RWPE1 (cell line): Measurements from ENCODE around the gene ACP1.

Source experiments
- CTCF ChIA-PET: fragments of 350-600 bp; sonication (Branson Sonifier 250); formaldehyde crosslinking; extraction: SDS; loops from one replicate; lab custom pipeline; 2021; lab: Yijun Ruan, JAX
- POLR2A ChIA-PET: fragments of 400-600 bp; formaldehyde crosslinking; extraction: SDS; loops from one replicate; lab custom pipeline; 2020; ENCODE audit warnings: antibody characterized with exemption; ENCODE audit not compliant: low non-redundant PET; lab: Yijun Ruan, JAX
- DNase-seq: peaks from one replicate; pipeline ENCODE4 v3.0.0; 2012; ENCODE audit warnings: low spot score
- H3K27ac ChIP-seq: fragments of 450-650 bp; 2 replicates; pipeline ENCODE4 v1.5.1; 2017
- CTCF ChIP-seq: fragments of 450-650 bp; conservative IDR thresholded peaks from 2 replicates; pipeline ENCODE4 v1.5.1; 2017; ENCODE audit warnings: low read depth, mild to moderate bottlenecking

The ACP1 gene

GRCh38 chr2:290090-290722 lies 25.5 kb downstream of the ACP1 start:
- POLR2A ChIA-PET = no interaction called here
- H3K27ac ChIP-seq = no peak overlapping the region
- peak; percentile 52 for DNase-seq
- TF ChIP-seq CTCF = peak; percentile 78
- CTCF ChIA-PET = interaction anchor here (0.6 to 1.4 kb wide), 13 partner anchors 9 to 1386 kb away, joined by 3 to 10 read pairs (median 4); no protein-coding TSS in a partner anchor

GRCh38 chr2:295090-295489 lies 30.3 kb downstream of the ACP1 start:
- H3K27ac ChIP-seq = no peak overlapping the region
- TF ChIP-seq CTCF = no peak
- ChIA-PET CTCF (no interaction called here), POLR2A (no interaction called here)
- no peak for DNase-seq

- CTCF ChIA-PET = interaction anchor here (0.6 kb wide), 1 partner anchor 9 kb away, joined by 4 read pairs; no protein-coding TSS in a partner anchor
- no peak for DNase-seq
- POLR2A ChIA-PET = no interaction called here
- no peak for TF ChIP-seq CTCF
- no peak overlapping the region for H3K27ac ChIP-seq
These were observed 31.6 kb downstream of the ACP1 start for GRCh38 chr2:296354-296753.

GRCh38 chr2:305366-305765 lies 40.6 kb downstream of the ACP1 start:
- H3K27ac ChIP-seq = no peak overlapping the region
- no peak for DNase-seq
- POLR2A ChIA-PET = no interaction called here
- TF ChIP-seq CTCF = no peak
- CTCF ChIA-PET = no interaction called here

- TF ChIP-seq CTCF = no peak
- no peak overlapping the region for H3K27ac ChIP-seq
- ChIA-PET CTCF (interaction anchor here (0.8 to 1.0 kb wide), 2 partner anchors 20 to 328 kb away, joined by 4 read pairs; no protein-coding TSS in a partner anchor), POLR2A (no interaction called here)
- no peak for DNase-seq
These were observed 44.6 kb downstream of the ACP1 start for GRCh38 chr2:309148-309953.

GRCh38 chr2:309954-310510 lies 45.3 kb downstream of the ACP1 start:
- ChIA-PET POLR2A (no interaction called here), CTCF (interaction anchor here (0.8 to 1.0 kb wide), 2 partner anchors 20 to 328 kb away, joined by 4 read pairs; no protein-coding TSS in a partner anchor)
- no peak for DNase-seq
- no peak overlapping the region for H3K27ac ChIP-seq
- no peak for TF ChIP-seq CTCF
